Kidney glomerular epithelial cell (primary cell): ENCODE data around the gene MAMLD1.

Source experiments
- DNase-seq: peaks from one replicate; lab custom pipeline; 2025; lab: John Stamatoyannopoulos, UW

MAMLD1 gene

GRCh38 chrX:150502091-150502490, 139.0 kb downstream of the MAMLD1 start:
- DNase-seq: no peak

DNA sequence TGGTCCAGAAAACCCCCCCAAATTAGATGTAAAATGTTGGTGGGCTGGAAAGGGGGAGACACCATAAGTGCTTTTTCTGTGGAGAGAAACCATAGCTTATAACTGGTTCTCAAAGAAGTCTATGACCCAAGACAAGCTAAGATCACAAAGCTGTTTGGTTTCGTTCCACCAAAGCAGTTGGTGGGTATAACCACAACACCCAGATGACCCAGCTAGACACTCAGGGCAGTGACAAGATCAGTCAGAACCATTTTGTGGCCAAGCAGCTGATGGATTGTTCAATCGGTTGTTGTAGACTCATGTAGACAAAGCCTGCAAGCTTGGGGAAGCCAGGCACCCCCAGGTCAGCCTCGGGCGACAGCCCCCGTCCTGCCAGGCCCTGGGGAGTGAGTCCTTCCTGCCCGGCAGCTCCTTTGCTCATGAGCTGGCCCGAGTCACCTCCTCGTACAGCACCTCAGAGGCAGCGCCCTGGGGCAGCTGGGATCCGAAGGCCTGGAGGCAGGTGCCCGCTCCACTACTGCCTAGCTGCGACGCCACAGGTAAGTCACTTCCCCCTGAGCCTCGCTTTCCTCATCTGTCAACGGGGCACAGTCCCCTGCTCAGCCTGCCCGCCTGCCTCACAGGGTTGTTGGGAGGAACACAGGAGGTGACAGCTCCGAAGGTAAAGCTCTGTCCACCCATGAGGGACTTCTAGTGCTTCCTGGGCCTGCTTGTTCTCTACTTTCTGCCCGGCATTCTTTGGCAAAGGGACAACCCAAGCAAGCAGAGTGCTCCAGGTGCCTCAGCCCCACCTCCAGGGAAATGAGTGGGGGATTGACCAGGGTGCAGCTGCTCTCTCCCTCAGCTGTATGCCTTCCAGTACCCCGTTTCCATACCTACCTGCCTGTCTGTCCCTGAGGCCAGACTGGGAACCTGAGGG, 140.1 kb downstream of the MAMLD1 start:
- DNase-seq: no peak

DNA sequence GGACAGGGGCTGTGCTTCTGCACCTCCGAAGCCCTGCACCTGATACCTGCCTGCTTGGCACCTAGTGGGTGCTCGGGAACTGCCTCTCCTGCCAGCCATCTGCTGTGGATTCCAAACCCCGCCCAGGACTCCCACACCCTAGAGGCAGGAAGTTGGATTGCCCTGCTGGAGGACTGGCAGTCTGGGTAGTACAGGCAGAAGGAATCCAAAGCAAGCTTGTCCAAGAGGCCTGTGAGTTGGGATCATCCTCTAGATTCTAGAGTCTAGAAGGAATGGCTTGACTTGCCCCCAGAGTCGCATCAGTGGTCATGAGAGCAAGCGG, 140.7 kb downstream of the MAMLD1 start:
- DNase-seq: no peak

GRCh38 chrX:150504397-150505182, 141.5 kb downstream of the MAMLD1 start:
- DNase-seq: no peak

- no peak for DNase-seq
Measured at GRCh38 chrX:150506020-150506419, 142.9 kb downstream of the MAMLD1 start.

DNA sequence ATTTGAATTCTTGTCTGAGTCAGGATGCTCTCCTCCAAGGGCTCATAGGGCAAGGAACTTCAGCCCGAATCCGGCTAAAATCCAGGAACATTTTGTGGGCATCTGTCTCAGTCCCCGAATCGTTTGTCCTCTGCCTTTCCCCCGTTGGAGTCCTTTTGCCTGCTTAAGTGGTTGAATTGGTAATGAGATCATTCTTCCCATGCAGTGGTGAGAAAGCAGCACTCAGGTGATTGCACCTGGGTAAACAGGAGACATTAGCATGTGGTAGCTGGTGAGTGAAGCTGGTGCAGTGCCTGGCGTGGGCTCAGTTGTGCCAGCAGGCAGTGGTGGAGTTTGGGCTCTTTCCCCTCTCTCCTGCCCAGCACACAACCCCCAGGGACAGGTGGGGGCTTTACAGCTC, 143.4 kb downstream of the MAMLD1 start:
- no peak for DNase-seq

GRCh38 chrX:150507251-150507856, 144.2 kb downstream of the MAMLD1 start:
- no peak for DNase-seq

- no peak for DNase-seq
Measured at GRCh38 chrX:150508018-150508417, 144.9 kb downstream of the MAMLD1 start.

DNA sequence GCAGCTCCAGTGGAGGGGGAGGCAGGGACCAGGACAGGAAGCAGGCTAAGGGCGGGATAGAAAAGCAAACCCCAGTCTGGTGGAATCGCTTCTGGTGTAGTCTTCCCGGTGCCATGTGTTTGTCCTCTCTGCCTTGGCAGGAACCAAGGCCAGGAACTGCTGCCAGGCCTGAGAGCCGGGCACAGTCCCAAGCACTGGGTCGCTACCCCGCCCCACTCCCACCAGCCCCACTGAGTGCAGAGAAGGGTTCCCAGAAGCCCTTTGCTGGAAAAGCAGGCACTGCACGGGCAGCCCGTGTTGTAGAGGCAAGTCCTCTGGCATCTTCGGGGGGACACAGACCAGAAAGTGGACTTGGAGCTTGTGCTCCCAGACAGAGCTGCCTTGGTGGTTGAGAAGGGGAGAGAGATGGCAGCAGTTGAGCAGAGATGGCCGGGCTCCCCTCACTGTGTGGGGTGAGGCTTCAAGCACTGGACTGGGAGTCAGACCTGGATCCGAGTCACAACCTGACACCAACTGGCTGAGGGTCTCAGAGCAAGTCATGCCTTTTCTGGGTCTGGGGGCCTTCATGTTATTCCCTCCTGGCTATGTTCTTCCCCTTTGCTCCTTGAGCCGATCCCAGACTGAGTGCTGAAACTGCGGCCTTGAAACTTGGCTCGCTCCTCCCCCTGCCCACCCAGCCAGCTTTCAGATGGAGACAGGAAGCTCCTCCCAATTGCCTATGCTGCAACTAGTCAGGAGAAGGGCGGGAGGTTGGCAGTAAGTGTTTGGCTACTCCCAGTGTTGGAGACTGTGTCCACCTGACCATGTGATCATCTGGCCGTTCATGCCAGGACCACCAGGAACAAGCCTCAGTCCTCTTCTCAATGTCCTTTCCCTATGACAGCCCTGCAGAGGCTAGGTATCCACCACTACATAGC, 145.6 kb downstream of the MAMLD1 start:
- DNase-seq: no peak

- DNase-seq: no peak
Measured at GRCh38 chrX:150509703-150510102, 146.6 kb downstream of the MAMLD1 start.

GRCh38 chrX:150512461-150512901, 149.4 kb downstream of the MAMLD1 start:
- no peak for DNase-seq

- DNase-seq: no peak
Measured at GRCh38 chrX:150513544-150513943, 150.4 kb downstream of the MAMLD1 start.

DNA sequence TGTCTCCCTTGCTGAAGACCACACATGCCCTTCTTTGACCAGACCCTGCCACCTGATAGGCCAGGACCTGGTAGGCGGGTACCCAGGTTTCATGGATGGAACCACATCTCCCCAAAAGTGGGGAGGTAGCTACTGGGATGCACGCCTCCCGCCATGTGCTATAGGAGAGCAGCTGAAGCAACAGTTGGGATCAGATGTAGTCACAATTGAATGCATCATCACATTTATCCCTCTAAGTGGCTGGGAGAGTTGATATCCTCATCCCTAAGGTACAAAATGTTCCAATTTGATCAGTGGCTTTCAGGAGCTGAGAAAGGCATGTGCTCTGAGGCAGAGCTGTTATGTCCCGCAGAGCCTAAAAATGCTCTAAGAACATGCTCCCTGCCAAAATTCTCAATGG, 151.3 kb downstream of the MAMLD1 start:
- DNase-seq: no peak

DNA sequence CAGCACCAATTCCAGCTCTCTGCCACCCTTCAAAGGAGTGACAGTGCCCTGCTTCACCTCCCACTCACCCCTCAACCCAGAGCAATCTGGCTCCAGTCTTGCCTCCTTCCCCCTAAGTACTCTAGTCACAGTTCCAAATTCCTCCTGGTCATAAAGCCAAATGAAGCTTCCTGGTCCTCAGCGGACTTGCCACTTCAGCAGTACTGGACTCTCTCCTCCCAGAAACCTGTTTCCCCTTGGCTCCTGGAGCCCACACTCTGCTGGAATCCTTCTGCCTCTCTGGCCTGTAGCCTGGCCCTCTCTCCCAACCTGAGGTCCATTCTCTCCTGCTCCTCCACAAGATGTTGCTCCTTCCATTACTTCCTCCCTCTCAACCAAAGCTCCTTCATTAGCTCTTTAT, 152.7 kb downstream of the MAMLD1 start:
- no peak for DNase-seq

GRCh38 chrX:150517303-150517910, 154.3 kb downstream of the MAMLD1 start:
- DNase-seq: no peak

- no peak for DNase-seq
Measured at GRCh38 chrX:150522494-150522893, 159.4 kb downstream of the MAMLD1 start.

- no peak for DNase-seq
Measured at GRCh38 chrX:150525061-150525919, 162.2 kb downstream of the MAMLD1 start.

DNA sequence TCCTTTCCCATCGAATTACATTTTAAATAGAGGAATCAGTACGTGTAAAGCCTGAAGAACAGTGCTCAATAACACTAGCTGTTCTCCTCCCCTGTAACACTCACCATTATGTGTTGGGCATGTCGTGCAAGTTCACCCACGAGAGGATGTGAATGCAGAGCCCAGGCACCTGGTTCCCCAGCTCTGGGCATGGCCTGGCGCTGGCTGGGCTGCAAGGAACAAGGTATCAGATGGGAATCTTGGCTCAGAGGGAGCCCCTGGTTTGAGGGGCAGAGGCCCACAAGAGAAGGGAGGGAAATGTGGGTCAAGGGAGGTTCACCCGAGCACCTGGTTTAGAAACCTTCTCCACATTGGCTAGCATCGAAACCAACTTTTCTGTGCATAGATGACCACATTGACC, 163.6 kb downstream of the MAMLD1 start:
- no peak for DNase-seq

- no peak for DNase-seq
Measured at GRCh38 chrX:150527108-150527507, 164.0 kb downstream of the MAMLD1 start.

DNA sequence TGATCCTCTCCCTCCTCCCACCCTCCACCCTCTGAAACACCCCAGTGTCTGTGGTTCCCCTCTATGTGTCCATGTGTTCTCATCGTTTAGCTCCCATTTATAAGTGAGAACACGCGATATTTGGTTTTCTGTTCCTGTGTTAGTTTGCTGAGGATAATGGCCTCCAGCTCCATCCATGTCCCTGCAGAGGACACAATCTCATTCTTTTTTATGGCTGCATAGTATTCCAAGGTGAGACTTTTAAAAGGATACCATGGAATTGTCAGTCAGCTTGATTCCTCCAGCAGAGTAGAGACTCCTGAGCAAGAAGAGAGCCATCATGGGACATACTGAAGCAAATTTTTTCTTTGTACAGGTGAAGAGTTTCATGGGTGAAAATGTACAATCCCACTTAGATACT, 166.5 kb downstream of the MAMLD1 start:
- DNase-seq: no peak
